DOHH2 (cell line): Measurements from ENCODE around the gene MICU2.

Experiments
- EZH2phosphoT487 ChIP-seq: fragments of 200-600 bp; sonication (generic); IDR thresholded peaks from 2 replicates; pipeline ENCODE4 v1.6.1; 2017; ENCODE audit warnings: borderline replicate concordance, mild to moderate bottlenecking, antibody characterized with exemption, low read length, moderate library complexity, mixed read lengths
- TF ChIP-seq, protein P1 (sequence below): fragments of 200-600 bp; sonication (generic); IDR thresholded peaks from one replicate; pipeline ENCODE4 v1.5.1; 2014; ENCODE audit warnings: antibody characterized with exemption, mild to moderate bottlenecking, low read depth, low read length; ENCODE audit not compliant: poor library complexity, severe bottlenecking

GRCh38 chr13:21463424-21463823 is 140.5 kb downstream of the MICU2 start:
- TF ChIP-seq, protein P1, sequence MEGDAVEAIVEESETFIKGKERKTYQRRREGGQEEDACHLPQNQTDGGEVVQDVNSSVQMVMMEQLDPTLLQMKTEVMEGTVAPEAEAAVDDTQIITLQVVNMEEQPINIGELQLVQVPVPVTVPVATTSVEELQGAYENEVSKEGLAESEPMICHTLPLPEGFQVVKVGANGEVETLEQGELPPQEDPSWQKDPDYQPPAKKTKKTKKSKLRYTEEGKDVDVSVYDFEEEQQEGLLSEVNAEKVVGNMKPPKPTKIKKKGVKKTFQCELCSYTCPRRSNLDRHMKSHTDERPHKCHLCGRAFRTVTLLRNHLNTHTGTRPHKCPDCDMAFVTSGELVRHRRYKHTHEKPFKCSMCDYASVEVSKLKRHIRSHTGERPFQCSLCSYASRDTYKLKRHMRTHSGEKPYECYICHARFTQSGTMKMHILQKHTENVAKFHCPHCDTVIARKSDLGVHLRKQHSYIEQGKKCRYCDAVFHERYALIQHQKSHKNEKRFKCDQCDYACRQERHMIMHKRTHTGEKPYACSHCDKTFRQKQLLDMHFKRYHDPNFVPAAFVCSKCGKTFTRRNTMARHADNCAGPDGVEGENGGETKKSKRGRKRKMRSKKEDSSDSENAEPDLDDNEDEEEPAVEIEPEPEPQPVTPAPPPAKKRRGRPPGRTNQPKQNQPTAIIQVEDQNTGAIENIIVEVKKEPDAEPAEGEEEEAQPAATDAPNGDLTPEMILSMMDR = no peak
- TF ChIP-seq EZH2phosphoT487 = no peak
